Ammon's horn (tissue), 1 donor: ENCODE measurements around the gene CEP57.

Experiments used
- DNase-seq: peaks from one replicate; pipeline ENCODE4 v3.0.0-alpha.2; 2016; ENCODE audit warnings: low spot score

The CEP57 gene

DNA sequence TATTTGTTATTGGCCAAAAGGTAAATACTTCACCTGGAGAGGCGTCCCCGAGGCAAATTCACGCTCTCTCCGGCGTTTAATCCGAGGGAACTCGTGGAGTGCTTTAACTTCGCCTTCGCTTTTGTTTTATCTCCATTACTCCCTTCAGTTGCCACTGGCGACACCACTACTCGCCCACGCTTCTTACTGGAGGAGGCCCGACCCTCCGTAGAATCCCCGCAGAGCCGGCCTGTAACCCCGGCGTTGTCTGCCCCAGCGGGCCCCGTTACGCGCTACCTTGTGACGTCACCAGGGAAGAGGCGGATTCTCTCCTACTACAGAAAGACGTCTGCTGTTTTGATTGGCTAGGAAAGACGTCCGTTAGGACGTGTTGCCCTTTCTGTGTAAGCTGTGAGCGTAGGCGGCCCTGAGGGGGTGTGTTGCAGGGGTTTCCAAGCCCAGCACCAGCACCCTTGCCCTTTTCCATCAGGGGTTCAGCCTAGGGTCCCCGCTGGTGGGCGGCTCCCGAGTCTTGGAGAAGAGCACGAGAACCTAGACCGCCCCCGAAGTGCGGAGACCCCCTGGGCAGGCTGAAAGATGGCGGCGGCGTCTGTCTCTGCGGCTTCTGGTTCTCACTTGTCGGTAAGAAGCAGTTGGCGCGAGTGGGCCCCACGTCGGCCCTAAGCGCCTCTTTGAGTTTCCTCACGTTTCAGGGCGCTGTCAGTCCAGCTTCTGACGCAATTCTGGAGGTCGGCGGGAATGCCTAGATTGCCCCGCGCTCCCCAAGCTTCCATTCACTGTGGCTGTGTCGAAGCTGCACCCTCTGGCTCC lies at the start of gene CEP57:
Gene CEP57, plus strand, starts transcription at position 376 of the 810 bp plus-strand sequence. Its CDS starts 201 bp downstream, at position 577.
- DNase-seq = peak; percentile 99

DNA sequence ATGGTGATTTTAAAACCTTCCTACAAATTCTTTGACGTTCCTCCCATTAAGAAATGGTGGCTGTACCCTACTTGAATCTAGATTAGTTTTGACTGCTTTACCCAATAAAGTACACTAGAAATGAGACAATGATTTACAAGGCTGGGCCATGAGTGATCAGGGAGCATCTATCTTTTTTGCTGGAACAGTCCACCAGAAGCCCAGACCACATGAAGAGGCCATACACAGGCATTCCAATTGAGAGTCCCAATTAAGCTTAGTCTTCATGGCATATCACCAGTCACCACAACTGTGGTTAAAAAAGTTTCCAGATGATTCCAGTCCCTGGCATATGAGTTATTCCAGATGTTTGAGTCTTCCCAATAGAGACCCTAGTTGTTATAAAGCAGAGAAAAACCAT lies 40.2 kb upstream of the CEP57 start:
- DNase-seq = no peak

DNA sequence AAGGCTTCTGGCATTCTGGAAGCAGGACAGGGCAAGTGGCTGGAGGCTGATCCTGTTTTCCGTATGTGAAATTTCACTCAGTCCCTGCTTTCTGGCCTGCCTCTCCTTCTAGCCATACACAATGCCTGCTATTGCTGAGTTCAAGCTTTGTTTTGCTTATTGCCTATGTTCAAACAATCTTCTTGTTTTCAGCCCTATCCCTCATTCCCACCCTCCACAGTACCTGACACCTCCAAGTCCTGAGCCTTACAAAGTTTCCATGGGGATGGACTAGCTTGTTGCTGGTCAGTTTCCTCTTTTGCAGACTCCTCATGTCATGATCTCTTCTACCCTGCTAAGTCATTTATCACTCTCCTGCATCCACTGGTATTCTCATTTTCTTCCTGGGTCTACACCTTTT lies 38.8 kb upstream of the CEP57 start:
- DNase-seq = no peak

GRCh38 chr11:95760941-95761340 lies 29.4 kb upstream of the CEP57 start:
- DNase-seq = no peak

GRCh38 chr11:95762534-95762933 lies 27.8 kb upstream of the CEP57 start:
- no peak for DNase-seq

DNA sequence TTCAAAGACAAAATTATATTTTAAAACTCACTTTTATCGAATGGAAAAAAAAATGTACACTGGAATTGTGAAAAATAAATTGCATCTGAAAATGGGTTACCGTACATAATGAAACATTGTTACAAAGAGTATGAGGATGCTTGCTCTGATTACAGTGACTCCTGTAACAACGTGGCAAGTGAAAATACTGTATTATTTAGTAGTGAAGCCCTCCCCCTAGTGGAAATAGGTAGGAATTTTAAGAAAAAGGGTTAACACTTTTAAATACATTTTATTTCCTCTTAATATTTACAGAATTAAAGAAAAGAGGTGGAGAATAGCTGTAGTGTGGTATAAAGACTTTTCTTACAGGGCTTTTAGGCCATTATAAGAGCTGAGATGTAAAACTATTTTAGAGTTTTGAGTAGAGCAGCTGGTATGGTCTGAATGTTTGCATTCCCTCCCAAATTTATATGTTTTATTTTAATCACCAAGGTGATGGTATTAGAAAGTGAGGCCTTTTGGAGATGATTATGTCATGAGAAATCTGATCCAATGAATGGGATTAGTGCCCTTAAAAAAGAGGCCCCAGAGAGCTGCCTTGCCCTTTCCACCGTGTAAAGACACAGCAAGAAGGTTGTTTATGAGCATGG lies 25.9 kb upstream of the CEP57 start:
- DNase-seq = peak; percentile 52

GRCh38 chr11:95766701-95767100 lies 23.6 kb upstream of the CEP57 start:
- DNase-seq = no peak

- DNase-seq = no peak
Observed at GRCh38 chr11:95767498-95767897, 22.8 kb upstream of the CEP57 start.

GRCh38 chr11:95768521-95768920 lies 21.8 kb upstream of the CEP57 start:
- no peak for DNase-seq

DNA sequence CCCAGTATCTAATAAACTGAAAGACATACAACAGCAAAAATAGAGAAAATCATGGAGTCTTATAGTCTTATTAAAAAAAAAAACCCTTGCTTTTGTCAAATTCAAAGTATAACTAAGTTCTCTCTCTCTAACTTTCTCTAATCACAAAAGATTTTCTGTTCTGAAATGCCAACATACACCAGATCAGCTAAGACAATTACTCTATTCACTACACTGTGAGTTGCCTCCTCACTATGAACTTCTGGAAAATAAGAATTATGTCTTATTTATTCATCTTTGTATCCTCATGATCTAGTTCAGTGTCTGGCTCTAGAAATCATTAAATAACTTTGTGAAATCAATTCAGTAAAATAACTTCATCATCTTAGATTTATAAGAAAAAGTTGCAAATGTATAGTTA lies 13.4 kb upstream of the CEP57 start:
- no peak for DNase-seq

- DNase-seq = no peak
Observed at GRCh38 chr11:95778699-95779098, 11.6 kb upstream of the CEP57 start.

DNA sequence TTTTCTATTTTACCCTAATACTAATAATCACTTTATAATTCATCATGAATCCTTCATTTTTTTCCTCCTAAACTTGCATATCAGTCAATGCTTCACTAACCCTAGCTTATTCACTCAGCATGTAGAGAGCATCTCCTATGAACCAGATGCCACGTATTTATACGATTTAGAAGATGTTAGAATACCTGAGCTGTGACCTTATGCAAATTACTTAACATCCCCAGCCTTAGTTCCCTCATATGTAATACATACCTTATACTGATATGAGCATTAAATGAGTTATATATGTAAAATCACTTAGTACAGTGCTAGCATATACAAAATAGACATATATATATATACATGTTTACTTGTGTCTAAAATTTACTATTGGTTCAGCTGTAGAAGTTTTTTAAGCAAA lies 9.8 kb upstream of the CEP57 start:
- DNase-seq = no peak

DNA sequence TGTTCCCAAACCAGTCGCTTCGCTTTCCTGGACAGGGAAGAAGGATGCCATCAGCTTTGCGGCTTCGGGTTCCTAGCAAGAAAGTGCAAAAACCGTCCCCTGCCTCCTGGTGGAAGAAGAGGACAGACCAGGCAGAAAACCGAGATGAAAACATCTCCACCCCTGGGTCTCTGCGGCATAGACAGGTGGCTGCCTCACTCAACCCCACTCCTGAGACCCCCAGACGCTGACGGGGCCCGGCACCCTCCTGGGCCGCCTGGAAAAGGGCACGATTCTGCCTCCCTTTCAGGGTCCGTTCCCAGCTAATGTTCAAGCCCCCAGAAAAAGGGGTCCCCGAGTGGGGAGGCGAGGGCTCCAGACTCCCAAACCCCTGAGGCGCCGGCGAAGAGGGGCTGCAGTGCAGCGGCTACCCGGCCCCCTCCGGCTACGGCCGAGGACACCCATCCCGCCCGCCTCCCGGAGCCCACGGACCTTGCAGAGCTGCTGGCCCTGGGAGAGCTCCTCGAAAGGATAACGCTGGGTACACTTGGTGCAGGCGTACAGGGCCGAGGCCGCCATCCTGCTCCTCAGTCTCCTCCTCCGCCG lies 1.3 kb upstream of the CEP57 start:
- DNase-seq = peak; percentile 29

- DNase-seq = peak; percentile 99
Observed at GRCh38 chr11:95789506-95790122, 684 bp upstream of the CEP57 start, which contains the start of gene FAM76B. TSS of gene FAM76B (minus strand) at chr11:95789782. CDS start at chr11:95789478, 304 bp downstream.

DNA sequence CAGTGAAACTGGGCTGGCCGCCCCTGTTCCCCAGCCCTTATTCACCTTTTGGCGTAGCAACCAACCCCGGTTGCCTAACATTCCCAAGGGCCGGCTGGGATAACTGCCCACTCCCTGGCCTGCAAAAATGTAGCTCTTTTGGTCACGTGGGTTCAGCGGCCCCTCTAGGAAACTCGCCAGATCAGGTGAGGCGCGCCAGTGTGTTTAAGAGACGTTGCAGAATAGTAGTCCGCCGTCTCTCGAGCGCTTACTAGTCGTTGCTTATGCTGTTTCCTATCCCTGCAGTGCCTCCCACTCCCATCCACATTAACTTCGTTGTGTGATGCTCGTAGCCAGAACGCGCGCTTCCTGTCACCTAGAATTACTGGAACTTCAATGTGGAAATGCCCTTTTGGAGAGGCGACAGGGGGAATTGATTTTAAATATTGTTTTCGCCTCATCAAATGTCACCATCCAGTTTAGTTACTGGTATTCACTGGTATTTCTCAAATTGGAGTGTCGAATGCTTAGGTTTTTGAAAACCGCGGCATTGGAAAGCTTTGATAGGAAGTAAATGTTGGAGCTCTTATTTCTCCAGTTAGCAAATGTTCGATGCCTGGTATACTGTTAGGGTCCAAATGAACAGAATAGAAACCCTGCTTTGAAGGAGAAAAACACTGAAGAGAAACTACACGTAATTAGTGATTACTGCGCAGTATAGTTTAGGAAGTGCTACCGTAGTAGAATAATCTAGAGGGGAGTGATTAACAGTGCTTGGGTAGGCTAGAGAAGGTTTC lies 823 bp downstream of the CEP57 start:
- DNase-seq = peak; percentile 64

DNA sequence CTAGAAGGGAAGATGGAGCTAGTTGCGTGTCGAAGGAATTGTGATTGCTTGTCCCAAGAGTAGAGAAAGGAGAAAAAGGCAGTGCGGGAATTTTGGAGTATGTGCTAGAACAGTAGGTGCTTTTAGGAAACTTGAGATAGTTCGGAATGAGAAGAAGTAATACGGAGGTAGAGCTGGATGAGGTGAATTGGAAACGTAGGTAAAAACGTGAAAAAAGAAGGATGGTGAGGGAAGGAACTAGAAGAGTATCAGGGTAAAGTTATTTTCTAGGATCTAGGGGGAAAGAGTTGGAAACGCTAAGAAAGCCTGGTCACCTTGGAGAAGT lies 1.4 kb downstream of the CEP57 start:
- DNase-seq = no peak

DNA sequence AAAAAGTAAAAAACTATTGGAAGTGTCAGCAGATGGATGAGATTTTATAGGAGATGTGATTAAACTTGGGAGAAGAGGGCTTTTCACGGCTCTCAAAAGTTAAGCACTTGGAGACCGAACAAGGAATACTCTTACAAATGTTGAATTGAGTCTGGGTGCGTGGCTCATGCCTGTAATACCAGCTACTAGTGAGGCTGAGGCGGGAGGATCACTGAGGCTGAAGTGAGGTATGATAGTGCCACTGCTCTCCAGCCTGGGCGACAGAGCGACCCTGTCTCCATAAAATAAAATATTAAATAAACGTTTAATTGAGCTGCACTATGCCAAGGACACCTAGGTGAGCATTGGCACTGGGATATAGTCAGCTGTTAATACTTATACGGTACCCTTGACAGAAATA lies 1.9 kb downstream of the CEP57 start:
- no peak for DNase-seq

DNA sequence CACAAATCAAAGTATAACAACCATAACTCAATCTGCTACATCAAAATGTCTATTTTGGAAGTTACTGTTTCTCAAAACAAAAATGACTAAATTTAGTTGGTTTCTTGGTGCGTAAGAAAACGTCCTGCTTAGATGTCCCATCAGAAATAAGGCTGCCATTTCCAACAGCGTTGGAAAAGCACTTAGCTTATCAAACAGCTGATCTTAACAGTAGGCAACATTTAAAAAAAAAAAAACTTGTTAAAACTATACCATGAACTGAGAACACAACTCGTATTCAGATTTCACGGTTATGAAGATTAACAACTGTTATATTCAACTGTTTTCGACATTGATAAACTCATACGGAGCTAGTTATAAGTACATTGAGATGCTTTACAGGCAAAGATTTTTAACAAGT lies 2.4 kb downstream of the CEP57 start:
- DNase-seq = no peak

- no peak for DNase-seq
Observed at GRCh38 chr11:95793116-95793515, 2.8 kb downstream of the CEP57 start.

GRCh38 chr11:95794086-95794485 lies 3.8 kb downstream of the CEP57 start:
- DNase-seq = no peak

GRCh38 chr11:95795627-95796295 lies 5.5 kb downstream of the CEP57 start:
- DNase-seq = no peak

- DNase-seq = no peak
Observed at GRCh38 chr11:95796501-95796900, 6.2 kb downstream of the CEP57 start.
